ENCODE measurements around the gene EPC2.
A peak's percentile ranks its signal among the peaks of the same experiment; 100 is the strongest.
"Not testable (repeated sequence)": the region's sequence is repeated elsewhere in the genome, so short reads cannot be mapped to it uniquely, and the experiment has no call there.

The EPC2 gene

GRCh38 chr2:148658807-148659722, 14.5 kb downstream of the EPC2 start:
- Histone ChIP-seq H4K20me1 (ENCODE audit: insufficient read depth, low read length, poor library complexity, severe bottlenecking) (peaks cover 87% of the 10 kb centered on the region), H3K4me1 (ENCODE audit: insufficient read depth, low read length, poor library complexity, severe bottlenecking) (peaks cover 43% of the 10 kb centered on the region), H3K27me3 (ENCODE audit: insufficient read depth, low read length, poor library complexity, severe bottlenecking) (no peaks in the 10 kb centered on the region), H3K36me3 (ENCODE audit: insufficient read depth, low read length) (no peaks in the 10 kb centered on the region), H3K79me2 (ENCODE audit: insufficient read depth, low read length) (peaks cover 91% of the 10 kb centered on the region), H3K9me3 (ENCODE audit: insufficient read depth, low read depth, low read length) (no peaks in the 10 kb centered on the region), H3K4me2 (ENCODE audit: low read depth, low read length, poor library complexity, severe bottlenecking) (peak overlapping the region; percentile 43), H3K4me3 (ENCODE audit: low read length, poor library complexity, severe bottlenecking) (no peak overlapping the region), H2AFZ (ENCODE audit: low read length) (no peak overlapping the region), H3K9ac (ENCODE audit: low read depth, low read length, poor library complexity, severe bottlenecking) (no peak overlapping the region), H3F3A (ENCODE audit: low read depth) (0 out of 2 replicates have a peak, but pooled peaks cover 4% of the 10 kb centered on the region), H3K9me2 (replicated peaks; ENCODE audit: low read depth, low read length) (no peaks in the 10 kb centered on the region)
- TF ChIP-seq EZH2phosphoT487 (IDR thresholded peaks at IDR 0.05; ENCODE audit: borderline replicate concordance) (no peak), CTCF (conservative IDR thresholded peaks at IDR 0.05; ENCODE audit: low read length) (no peak)

DNA sequence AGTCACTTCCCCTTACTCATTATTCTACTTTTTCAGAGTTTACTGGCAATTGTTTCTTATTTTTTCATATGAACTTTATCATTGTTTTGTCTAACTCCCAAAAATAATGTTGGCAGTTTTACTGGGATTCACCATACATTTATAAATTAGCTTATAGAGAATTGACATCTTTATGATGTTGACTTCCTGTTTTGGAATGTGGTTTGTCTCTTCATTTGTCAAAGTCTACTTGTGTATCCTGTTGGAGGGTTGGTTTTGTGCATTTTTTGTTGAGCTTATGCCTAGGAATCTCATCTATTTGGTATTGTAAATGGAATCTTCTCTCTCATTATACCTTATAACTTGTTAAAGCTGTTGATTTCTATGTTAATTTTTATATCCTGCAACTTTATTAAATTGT, 16.4 kb downstream of the EPC2 start:
- Histone ChIP-seq H3K4me2 (ENCODE audit: low read depth, low read length, poor library complexity, severe bottlenecking) (peak overlapping the region; percentile 43), H3F3A (ENCODE audit: low read depth) (0 out of 2 replicates have a peak, but pooled peaks cover 4% of the 10 kb centered on the region), H2AFZ (ENCODE audit: low read length) (no peak overlapping the region), H4K20me1 (ENCODE audit: insufficient read depth, low read length, poor library complexity, severe bottlenecking) (peaks cover 83% of the 10 kb centered on the region), H3K9me2 (replicated peaks; ENCODE audit: low read depth, low read length) (no peaks in the 10 kb centered on the region), H3K4me1 (ENCODE audit: insufficient read depth, low read length, poor library complexity, severe bottlenecking) (peaks cover 41% of the 10 kb centered on the region), H3K4me3 (ENCODE audit: low read length, poor library complexity, severe bottlenecking) (no peak overlapping the region), H3K9ac (ENCODE audit: low read depth, low read length, poor library complexity, severe bottlenecking) (no peak overlapping the region), H3K27me3 (ENCODE audit: insufficient read depth, low read length, poor library complexity, severe bottlenecking) (no peaks in the 10 kb centered on the region), H3K36me3 (ENCODE audit: insufficient read depth, low read length) (no peaks in the 10 kb centered on the region), H3K9me3 (ENCODE audit: insufficient read depth, low read depth, low read length) (no peaks in the 10 kb centered on the region), H3K79me2 (ENCODE audit: insufficient read depth, low read length) (peaks cover 91% of the 10 kb centered on the region)
- TF ChIP-seq CTCF (conservative IDR thresholded peaks at IDR 0.05; ENCODE audit: low read length) (no peak), EZH2phosphoT487 (IDR thresholded peaks at IDR 0.05; ENCODE audit: borderline replicate concordance) (no peak)

DNA sequence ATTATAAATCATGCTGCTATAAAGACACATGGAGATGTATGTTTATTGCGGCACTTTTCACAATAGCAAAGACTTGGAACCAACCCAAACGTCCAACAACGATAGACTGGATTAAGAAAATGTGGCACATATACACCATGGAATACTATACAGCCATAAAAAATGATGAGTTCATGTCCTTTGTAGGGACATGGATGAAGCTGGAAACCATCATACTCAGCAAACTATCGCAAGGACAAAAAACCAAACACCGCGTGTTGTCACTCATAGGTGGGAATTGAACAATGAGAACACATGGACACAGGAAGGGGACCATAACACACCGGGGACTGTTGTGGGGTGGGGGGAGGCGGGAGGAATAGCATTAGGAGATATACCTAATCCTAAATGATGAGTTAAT, 17.8 kb downstream of the EPC2 start:
- not testable (repeated sequence) for H3K9ac ChIP-seq (ENCODE audit: low read depth, low read length, poor library complexity, severe bottlenecking); H3K27me3 ChIP-seq (ENCODE audit: insufficient read depth, low read length, poor library complexity, severe bottlenecking); H3K9me3 ChIP-seq (ENCODE audit: insufficient read depth, low read depth, low read length); H3K36me3 ChIP-seq (ENCODE audit: insufficient read depth, low read length); H2AFZ ChIP-seq (ENCODE audit: low read length); H3K4me3 ChIP-seq (ENCODE audit: low read length, poor library complexity, severe bottlenecking); H3K9me2 ChIP-seq (replicated peaks; ENCODE audit: low read depth, low read length); H3K4me2 ChIP-seq (ENCODE audit: low read depth, low read length, poor library complexity, severe bottlenecking); H3F3A ChIP-seq (ENCODE audit: low read depth)
- peaks cover 82% of the 10 kb centered on the region for H4K20me1 ChIP-seq (ENCODE audit: insufficient read depth, low read length, poor library complexity, severe bottlenecking)
- peaks cover 91% of the 10 kb centered on the region for H3K79me2 ChIP-seq (ENCODE audit: insufficient read depth, low read length)
- peaks cover 34% of the 10 kb centered on the region for H3K4me1 ChIP-seq (ENCODE audit: insufficient read depth, low read length, poor library complexity, severe bottlenecking)
